Kasumi-1 (cell line): Measurements from ENCODE around the gene GSG1.

Source experiments
- DNase-seq, 2 experiments: peaks; one replicate each; lab custom pipeline; 2025; lab: John Stamatoyannopoulos, UW

Gene GSG1

GRCh38 chr12:13103391-13104033, at the start of gene GSG1:
Gene GSG1, minus strand, starts transcription at chr12:13103667. Its CDS starts 155 bp downstream, at chr12:13103512.
- no peak for DNase-seq

DNA sequence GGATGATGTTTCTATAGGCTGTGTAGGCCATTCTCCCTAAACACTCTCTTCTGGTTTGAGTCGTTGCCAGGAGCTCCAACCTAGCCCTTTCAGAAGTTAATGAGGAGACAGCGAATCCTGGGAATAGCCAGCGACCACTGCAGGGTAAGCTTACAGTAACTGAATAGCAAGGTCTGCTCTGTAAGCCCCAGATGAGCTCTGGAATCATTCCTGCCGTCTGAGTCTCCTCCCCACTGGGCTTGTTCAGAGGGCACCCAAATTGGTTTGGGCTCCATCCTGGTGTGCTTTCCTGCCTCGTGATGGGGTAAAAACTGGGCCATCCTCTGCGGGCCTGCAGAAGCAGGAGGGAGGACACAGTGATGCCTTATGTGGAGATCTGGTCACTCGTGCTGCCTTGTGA, 49.7 kb upstream of the GSG1 start:
- no peak for DNase-seq

- DNase-seq: no peak
Measured at GRCh38 chr12:13152756-13153155, 49.3 kb upstream of the GSG1 start.

GRCh38 chr12:13152281-13152680, 48.8 kb upstream of the GSG1 start:
- DNase-seq: no peak

DNA sequence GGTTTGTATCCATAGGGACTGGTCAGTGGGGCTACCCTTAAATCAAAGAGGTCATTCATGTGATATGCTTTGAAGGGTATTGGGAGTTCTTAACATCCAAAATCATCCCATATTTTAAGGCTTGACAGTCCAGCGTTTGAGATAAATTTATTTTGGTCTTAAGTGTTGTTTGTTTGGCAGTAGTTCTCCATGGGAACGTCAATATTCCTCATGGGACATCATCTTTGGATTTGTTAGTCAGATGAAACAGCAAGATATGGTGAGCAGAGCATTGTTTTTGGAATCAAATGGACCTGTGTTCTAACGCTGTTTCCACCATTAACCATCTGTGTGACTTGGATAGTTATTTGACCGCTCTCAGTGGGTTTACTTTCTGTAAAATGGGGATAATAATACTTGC, 45.9 kb upstream of the GSG1 start:
- DNase-seq: no peak

GRCh38 chr12:13148485-13148847, 45.0 kb upstream of the GSG1 start:
- DNase-seq: no peak

DNA sequence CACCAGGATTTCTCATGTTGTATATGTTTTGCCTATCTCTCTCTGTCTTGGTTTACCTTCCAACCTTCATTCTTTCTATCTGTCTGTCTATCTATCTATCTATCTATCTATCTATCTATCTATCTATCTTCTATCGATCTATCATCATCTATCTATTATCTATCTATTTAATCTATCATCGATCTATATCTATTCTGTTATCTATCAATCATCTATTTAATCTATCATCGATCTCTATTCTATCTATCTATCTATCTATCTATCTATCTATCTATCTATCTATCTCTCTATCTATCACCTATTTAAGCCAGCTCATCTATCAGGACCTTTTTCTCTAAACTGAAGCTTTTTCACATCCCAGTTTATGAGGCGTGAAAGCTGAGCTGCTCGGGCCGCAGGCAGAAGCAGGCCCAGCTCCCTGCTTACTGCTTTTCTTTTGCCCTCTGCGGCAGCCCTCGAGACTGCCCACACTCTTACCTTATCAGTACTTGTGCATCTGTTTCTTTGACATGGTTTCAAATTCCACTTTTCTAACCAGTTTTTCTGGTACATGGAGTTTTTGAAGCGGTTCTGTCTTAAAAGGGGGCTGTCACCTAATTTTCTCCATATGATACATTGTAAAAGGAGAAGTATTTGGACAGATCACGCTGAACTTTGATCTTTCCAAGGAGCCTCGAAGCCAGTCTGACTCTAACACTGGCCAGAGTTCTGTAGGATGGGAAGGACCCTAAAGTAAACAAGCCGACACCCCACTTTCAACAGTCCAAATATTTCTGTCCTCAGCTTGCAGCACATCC, 44.4 kb upstream of the GSG1 start:
- no peak for DNase-seq

GRCh38 chr12:13146336-13146938, 43.0 kb upstream of the GSG1 start:
- no peak for DNase-seq

DNA sequence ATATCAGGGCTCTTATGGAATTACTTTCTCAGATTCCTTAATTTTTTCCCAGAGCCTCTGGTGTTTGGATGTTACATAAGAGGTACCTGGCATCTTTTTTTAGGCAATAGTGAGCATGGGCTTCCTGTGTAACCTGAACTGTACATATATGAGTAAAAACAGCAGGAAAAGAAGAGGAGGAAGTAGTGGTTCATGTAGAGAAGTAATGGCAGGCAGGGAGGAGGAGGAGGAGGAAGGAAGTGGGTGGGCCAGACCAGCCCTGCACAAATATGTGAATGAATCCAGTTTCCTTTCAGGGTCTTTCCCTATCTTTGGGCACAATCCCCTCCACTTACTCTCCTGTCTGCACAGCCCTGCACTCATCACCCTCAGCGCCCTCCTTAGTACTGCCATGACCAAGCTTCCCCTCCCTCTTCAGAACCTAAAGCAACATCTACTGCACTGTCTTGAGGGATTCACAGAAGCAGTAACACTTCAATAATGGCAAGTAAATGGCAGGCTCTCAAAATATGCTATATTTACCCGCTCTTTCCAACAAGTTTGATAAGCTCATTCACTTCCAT, 40.9 kb upstream of the GSG1 start:
- peak; percentile 40 to 51 for DNase-seq

DNA sequence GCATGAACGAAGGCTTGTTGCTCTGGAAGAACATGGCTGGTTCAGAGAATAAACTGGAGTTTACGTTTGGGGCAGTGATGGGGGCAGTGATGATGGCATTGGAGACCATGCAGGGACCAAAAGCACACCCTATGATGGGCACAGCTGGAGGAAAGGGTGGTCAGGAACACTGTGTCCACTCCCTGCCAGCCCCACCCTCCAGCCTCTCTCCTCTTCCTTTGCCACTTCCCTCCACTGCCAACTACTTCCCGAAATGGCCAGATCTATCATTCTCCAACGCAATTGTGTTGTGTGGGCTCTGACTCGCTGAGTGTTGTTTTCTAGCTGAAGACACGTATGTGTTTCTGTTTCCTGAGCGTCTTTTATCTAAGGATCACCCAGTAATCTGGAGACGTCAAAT, 39.3 kb upstream of the GSG1 start:
- no peak for DNase-seq

DNA sequence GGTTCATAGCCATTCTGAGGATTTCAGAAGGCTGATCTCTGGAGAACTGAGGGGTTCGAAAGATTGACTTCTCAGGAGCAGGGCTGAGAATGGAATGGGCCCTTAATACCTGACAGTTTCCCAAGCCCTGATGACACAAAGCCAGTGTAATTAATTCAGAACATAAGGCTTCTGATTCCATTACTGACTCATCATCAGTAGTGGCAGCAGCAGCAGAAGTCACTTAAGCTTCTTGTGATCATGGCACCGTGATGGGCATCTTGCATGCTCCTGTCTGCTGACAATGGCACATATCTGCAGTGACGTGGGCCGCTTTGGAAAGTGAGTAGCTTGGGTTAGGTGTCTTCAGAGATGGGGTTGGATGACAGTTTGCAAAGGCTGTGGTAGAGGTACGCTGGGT, 38.2 kb upstream of the GSG1 start:
- DNase-seq: no peak

GRCh38 chr12:13135371-13136178, 32.1 kb upstream of the GSG1 start:
- DNase-seq: no peak

GRCh38 chr12:13133886-13134285, 30.4 kb upstream of the GSG1 start:
- no peak for DNase-seq

DNA sequence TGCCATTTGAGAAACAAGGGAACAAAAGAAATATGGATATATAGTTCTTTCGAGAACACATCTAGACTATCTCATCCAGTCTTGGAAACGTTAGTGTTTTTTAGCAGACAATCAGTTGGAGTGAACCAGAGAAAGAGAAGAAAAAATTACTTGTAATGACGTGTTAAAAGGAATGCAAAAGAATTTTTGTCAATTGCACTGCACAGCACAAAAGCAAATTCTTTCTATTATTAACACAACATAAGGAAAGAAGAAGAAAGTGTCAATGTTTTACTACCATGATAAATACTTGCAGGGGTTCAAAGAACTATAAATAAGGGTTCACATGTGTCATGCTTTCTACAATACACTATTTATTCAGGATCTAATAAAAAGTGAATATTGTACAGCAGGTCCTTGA, 27.5 kb upstream of the GSG1 start:
- DNase-seq: no peak

DNA sequence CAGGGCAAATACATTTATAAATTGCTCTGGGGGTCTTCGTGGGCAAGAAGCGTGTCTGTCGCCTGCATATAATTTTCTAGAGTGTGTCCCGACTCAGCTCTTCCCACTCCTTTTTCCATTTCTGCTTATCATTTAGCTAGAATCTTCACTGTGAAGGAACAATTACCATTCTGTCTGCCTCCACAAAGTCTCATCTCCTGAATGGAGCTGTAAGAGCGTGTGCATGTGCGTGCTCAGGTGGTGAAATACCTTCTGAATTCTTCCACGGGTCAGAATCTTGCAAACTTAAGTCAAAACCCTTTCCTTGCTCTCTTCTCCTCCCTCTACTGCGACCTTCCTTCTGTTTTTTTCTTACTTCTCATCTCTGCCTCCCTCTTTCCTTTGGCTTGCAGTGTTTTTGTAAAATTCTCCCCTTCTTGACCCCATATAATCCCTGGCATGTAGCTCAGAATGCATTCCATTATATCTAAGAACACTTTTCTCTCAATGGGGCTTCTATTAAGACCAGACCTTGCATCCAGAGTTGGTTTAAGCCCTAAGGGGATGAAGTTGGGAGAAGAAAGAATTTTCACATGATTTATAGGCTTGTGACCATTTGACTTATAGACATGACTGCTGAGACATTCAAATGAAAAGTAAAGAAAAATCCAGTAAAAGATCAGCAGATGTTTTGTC, 25.0 kb upstream of the GSG1 start:
- no peak for DNase-seq

GRCh38 chr12:13127444-13127843, 24.0 kb upstream of the GSG1 start:
- no peak for DNase-seq

- no peak for DNase-seq
Measured at GRCh38 chr12:13126494-13126893, 23.0 kb upstream of the GSG1 start.

- DNase-seq: no peak
Measured at GRCh38 chr12:13125996-13126395, 22.5 kb upstream of the GSG1 start.

GRCh38 chr12:13124656-13125505, 21.4 kb upstream of the GSG1 start:
- no peak for DNase-seq

GRCh38 chr12:13121568-13121967, 18.1 kb upstream of the GSG1 start:
- DNase-seq: no peak

- DNase-seq: no peak
Measured at GRCh38 chr12:13120413-13120812, 16.9 kb upstream of the GSG1 start.
